ENCODE data around the gene ZNF853.
"Not testable (repeated sequence)": the region's sequence is repeated elsewhere in the genome, so short reads cannot be mapped to it uniquely, and the experiment has no call there.

Gene ZNF853

GRCh38 chr7:6653071-6654003 is 37.9 kb downstream of the ZNF853 start:
- DNase-seq: no peak

DNA sequence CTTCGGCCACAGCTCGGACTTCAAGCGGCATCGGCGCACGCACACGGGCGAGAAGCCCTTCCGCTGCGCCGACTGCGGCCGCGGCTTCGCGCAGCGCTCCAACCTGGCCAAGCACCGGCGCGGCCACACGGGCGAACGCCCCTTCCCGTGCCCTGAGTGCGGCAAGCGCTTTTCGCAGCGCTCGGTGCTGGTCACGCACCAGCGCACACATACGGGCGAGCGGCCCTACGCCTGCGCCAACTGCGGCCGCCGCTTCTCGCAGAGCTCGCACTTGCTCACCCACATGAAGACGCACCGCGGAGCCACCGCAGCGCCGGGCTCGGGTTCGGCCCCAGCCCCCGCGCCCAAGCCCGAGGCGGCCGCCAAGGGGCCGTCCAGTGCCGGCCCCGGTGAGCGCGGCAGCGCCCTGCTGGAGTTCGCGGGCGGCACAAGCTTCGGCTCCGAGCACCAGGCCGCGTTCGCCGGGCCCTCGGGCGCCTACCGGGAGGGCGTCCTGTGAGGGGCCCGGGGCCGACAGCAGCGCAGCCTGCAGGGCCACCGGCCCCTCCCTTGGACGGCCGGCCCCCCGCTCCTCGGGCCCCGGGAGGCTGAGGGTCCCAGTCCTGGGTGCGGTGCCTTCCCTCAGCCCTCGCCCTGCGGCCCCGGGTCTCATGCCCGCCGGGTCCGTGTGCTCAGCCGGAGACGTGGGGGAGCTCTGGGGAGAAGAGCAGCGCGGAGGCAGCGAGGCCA is 38.9 kb downstream of the ZNF853 start:
- DNase-seq: no peak

GRCh38 chr7:6654842-6655610 is 39.6 kb downstream of the ZNF853 start:
- DNase-seq: no peak

DNA sequence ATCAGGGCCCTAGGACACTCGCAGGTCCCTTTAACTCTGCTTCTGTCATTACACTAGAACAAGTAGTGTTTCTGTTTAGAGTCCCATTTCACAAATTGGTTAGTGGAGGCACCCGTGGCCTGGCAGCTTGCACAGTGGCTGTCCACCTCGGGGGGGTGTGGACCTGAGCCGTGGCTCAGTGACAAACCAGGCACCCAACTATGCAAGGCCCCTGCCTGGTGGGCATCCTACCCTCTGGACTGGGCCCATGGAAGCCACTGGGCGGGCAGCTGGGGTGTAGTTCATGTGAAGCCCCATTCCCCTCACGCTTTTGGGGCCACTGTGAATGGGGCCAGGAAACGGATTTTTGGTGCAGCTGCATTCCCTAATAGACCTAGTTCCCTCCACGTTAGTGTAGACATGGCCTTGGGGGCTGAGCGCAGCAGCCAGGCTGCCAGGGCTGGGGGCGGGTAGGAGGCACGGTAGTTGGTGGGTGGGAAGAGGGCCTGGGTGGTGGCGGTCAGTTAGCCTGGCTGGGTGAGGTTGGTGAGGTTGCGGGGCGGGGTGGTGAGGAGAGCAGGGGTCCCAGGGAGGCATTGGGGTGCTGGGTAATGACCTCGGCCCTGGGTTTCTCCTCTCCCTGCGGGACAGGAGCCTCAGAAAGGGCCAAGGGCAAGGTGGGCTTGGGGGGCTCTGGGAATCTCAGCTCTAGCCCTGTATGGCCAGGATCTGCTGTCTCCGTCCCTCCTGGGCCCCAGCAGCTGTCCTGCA is 40.4 kb downstream of the ZNF853 start:
- no peak for DNase-seq

GRCh38 chr7:6656413-6656812 is 41.0 kb downstream of the ZNF853 start:
- no peak for DNase-seq

DNA sequence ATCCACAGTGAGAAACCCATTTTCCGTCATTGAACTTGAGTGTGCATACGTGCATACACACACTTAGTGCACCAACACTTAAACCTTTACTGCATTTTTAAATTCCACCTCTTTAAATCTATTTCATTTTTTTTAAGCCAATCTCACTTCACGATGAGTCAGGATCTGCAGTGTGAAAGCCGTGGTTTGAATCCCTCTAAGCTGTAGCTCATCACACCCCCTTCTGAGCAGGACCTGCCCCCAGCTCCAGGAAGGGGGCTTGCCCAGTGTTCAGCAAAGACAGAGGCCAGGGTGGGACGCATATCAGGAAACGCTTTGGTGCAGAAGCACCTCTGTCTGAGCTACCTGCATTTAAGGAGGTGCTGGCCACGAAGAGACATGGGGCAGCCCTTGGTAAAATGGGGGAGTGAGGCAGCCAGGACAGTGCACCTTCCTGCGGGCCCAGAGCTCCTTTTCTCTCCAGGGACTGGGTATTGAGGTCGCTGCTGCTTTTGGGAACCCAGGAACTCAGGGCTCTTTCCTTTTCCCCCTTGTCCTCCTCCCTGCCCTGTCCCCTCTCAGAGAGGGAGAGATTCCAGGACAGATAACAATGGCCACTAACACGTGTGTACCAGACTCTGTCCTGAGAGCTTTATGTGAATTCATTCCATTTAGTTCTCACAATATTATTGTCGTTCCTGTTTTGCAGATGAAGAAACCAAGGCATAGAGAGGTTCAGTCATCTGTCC is 43.4 kb downstream of the ZNF853 start:
- DNase-seq: no peak

- not testable (repeated sequence) for DNase-seq
These were observed 55.4 kb downstream of the ZNF853 start for GRCh38 chr7:6670851-6671250.
